ENCODE data around the gene COL5A1. TPM values are rescaled to one million over a fixed set of nuclear protein-coding genes. Genes with fewer than 3 reads are reported as not detected.
"Not testable (repeated sequence)": the region's sequence is repeated elsewhere in the genome, so short reads cannot be mapped to it uniquely, and the experiment has no call there.

The COL5A1 gene
- total RNA-seq, 1 experiment from 2014 or later = not detected

DNA sequence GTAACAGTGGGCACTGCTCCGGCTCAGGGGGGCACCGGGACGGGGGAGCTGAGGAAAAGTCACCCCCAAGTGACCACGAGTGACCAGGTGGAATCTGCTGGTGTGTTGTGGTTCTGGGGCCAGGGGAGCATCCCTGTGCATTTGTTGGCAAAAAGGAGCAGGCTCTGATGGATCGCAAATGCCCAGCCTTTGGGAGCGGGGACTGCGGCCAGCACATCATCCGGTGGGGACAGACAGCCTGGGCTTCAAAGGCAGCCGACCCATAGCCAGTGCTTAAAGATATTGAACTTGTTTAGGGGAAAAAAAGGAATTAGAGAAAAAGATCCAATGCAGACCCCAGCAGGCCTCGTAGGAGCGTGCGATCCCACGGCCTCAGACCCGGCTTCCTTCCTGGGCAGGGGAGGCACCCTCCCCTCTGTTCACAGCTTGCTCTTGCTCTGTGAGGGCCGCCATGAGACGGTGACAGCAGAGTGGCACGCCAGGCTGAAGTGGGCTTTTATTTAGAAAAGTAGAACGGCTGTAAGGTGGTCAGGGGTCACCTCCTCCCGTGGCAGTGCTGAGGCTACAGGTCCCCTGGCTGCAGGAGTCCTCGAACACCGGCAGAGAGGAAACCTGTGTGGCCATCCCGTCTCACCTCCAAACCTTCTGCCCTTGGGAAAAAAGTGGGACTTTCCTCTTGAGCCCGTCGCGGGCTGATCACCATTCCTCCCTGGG is 41.2 kb downstream of the COL5A1 start:
- no peak for DNase-seq (ENCODE audit: unreplicated experiment)
- ChIA-PET POLR2A (no interaction called here), CTCF (no interaction called here)
- BruUV-seq (replicated peaks) = no TSS peak
- Mint-ChIP-seq H3K36me3 (ENCODE audit: insufficient read depth, unreplicated experiment) (no peaks in the 10 kb centered on the region), H3K27ac (ENCODE audit: low read depth, unreplicated experiment) (no peak overlapping the region), H3K27me3 (ENCODE audit: insufficient read depth, unreplicated experiment) (no peaks in the 10 kb centered on the region), H3K4me1 (ENCODE audit: insufficient read depth, unreplicated experiment) (peaks cover 6% of the 10 kb centered on the region), H3K9me3 (ENCODE audit: unreplicated experiment) (no peaks in the 10 kb centered on the region), H3K4me3 (ENCODE audit: unreplicated experiment) (no peak overlapping the region)
- TF ChIP-seq, protein P1, sequence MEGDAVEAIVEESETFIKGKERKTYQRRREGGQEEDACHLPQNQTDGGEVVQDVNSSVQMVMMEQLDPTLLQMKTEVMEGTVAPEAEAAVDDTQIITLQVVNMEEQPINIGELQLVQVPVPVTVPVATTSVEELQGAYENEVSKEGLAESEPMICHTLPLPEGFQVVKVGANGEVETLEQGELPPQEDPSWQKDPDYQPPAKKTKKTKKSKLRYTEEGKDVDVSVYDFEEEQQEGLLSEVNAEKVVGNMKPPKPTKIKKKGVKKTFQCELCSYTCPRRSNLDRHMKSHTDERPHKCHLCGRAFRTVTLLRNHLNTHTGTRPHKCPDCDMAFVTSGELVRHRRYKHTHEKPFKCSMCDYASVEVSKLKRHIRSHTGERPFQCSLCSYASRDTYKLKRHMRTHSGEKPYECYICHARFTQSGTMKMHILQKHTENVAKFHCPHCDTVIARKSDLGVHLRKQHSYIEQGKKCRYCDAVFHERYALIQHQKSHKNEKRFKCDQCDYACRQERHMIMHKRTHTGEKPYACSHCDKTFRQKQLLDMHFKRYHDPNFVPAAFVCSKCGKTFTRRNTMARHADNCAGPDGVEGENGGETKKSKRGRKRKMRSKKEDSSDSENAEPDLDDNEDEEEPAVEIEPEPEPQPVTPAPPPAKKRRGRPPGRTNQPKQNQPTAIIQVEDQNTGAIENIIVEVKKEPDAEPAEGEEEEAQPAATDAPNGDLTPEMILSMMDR (IDR thresholded peaks at IDR 0.05; ENCODE audit: unreplicated experiment) = no peak
- intact Hi-C loops (cut with micrococcal nuclease) = no loop called here

DNA sequence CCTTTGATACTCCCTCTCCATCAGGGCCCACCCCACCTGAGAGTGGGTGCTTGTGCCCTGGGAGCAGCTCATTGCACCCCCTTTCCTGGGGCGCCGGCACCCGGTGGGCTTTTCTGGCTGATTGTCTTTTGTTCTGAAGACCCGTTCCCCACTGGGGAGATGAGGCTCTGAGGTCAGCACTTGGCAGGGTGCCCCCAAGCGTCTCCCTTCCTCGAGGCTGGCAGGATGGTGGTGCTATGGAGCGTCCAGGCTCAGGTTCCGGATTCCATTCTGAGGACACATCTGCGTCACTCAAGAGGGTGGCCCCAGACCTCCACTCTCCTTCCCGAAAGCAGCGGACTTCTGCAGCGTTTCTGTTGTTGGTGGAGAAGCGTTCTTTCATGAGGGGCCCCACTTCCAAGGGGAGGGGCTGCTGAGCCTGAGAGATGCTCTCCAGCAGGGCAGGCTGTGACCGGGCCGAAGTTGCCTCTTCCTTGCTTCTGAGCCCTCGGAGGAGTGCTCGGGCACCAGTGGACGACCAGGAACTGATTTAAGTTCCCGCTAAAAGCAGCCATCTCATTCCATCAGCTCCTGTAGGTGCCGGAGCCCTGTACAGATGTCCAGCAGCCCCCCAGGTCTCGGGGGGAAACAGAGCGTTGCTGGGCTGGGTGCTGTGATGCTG is 42.2 kb downstream of the COL5A1 start:
- POLR2A ChIA-PET = no interaction called here

DNA sequence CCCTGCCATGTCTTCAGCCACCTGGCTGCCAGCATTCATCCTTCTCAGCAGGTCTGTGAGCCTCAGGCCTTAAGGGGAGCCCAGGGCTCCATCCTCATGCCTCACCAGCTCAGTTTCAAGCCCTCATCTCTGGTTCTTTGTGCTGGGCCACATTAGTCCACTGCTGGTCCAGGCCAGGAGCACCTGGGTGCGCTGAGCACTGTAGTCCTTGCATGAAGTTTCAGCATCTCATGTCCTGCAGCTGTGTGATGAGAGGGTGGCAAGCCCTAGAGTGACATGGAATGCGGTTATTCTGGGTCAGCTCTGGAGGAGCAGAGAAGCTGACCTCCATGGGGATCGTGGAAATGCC is 42.7 kb downstream of the COL5A1 start:
- no peaks in the 10 kb centered on the region for H3K27me3 Mint-ChIP-seq (ENCODE audit: insufficient read depth, unreplicated experiment)
- H3K27ac Mint-ChIP-seq (ENCODE audit: low read depth, unreplicated experiment) = no peak overlapping the region
- peaks cover 6% of the 10 kb centered on the region for H3K4me1 Mint-ChIP-seq (ENCODE audit: insufficient read depth, unreplicated experiment)
- H3K9me3 Mint-ChIP-seq (ENCODE audit: unreplicated experiment) = no peaks in the 10 kb centered on the region
- H3K4me3 Mint-ChIP-seq (ENCODE audit: unreplicated experiment) = no peak overlapping the region
- H3K36me3 Mint-ChIP-seq (ENCODE audit: insufficient read depth, unreplicated experiment) = no peaks in the 10 kb centered on the region
- intact Hi-C loops (cut with micrococcal nuclease) = no loop called here
- no peak for DNase-seq (ENCODE audit: unreplicated experiment)
- CTCF ChIA-PET = no interaction called here
- POLR2A ChIA-PET = no interaction called here
- BruUV-seq (replicated peaks) = no TSS peak
- TF ChIP-seq, protein P1 (IDR thresholded peaks at IDR 0.05; ENCODE audit: unreplicated experiment) = no peak

More for the DNA sequence above, 42.2 kb downstream of the COL5A1 start:
- Mint-ChIP-seq H3K4me1 (ENCODE audit: insufficient read depth, unreplicated experiment) (peaks cover 6% of the 10 kb centered on the region), H3K9me3 (ENCODE audit: unreplicated experiment) (no peaks in the 10 kb centered on the region), H3K36me3 (ENCODE audit: insufficient read depth, unreplicated experiment) (no peaks in the 10 kb centered on the region), H3K4me3 (ENCODE audit: unreplicated experiment) (no peak overlapping the region), H3K27me3 (ENCODE audit: insufficient read depth, unreplicated experiment) (no peaks in the 10 kb centered on the region), H3K27ac (ENCODE audit: low read depth, unreplicated experiment) (no peak overlapping the region)
- CTCF ChIA-PET = no interaction called here
- TF ChIP-seq, protein P1 (IDR thresholded peaks at IDR 0.05; ENCODE audit: unreplicated experiment) = no peak
- no peak for DNase-seq (ENCODE audit: unreplicated experiment)
- intact Hi-C loops (cut with micrococcal nuclease) = no loop called here
- no TSS peak for BruUV-seq (replicated peaks)

DNA sequence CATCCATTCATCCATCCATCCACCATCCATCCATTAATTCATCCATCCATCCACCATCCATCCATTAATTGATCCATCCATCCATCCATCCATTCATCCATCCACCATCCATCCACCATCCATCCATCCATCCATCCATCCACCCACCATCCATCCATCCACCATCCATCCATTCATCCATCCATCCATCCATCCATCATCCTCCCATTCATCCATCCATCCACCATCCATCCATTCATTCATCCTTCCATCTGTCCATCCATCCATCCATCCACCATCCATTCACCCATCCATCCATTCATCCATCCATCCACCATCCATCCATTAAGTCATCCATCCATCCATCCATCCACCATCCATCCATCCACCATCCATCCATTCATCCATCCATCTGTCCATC is 43.3 kb downstream of the COL5A1 start:
- H3K27ac Mint-ChIP-seq (ENCODE audit: low read depth, unreplicated experiment); CTCF ChIA-PET; intact Hi-C loops (cut with micrococcal nuclease); DNase-seq (ENCODE audit: unreplicated experiment); H3K4me3 Mint-ChIP-seq (ENCODE audit: unreplicated experiment); H3K36me3 Mint-ChIP-seq (ENCODE audit: insufficient read depth, unreplicated experiment); POLR2A ChIA-PET; H3K9me3 Mint-ChIP-seq (ENCODE audit: unreplicated experiment); H3K4me1 Mint-ChIP-seq (ENCODE audit: insufficient read depth, unreplicated experiment); H3K27me3 Mint-ChIP-seq (ENCODE audit: insufficient read depth, unreplicated experiment); BruUV-seq (replicated peaks): not testable (repeated sequence)

Measured in MCF 10A (cell line).